ENCODE measurements around the gene SNRPB2.

Gene SNRPB2

DNA sequence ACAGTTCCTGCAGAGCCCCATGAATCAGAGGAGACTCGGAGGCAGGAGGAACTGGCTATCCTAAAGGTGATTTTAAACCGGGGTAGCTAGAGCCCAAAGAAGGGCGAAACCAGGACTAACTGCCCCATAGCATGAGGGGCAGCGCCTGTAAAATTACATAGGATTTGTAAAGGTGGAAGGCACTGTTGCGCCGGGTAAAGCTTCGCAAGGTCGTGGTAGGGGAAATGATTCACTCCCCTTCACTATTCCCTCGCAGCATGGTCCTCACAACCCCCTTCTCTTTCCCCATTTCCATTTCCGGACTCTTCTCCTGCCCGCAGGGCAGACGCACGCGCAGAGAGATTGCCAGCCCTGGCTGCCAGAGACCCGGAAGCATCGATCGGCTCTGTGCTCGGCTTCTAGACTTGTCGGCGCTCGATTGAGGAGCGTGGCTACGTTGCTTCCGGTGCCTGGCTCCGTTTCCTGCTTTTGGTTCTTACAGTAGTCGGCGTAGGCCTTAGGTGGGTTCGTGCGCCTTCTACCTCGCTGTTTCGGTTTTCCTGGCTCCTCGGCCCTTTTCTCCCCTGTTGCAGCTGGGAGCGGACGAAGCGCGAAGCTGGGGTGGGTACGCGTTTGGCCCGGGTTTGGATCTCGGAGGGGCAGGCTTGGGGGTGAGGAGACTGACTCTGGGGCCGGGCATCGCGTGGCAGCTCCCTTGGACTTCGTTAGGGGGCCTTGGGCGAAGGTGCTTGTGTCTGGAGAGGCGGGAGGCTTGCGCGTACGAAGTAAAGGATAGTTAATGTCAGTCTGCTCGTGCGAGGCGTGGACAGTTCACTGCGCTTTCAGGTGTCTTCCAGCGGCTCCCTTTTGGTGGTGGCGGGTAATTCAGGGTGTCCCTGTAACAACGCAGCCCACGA, at the start of gene SNRPB2:
TSS of gene SNRPB2 (plus strand) at position 462 of the 896 bp plus-strand sequence. CDS start 1,677 bp downstream, outside the sequence.
- peak; percentile 97 for DNase-seq (ENCODE audit: low read depth)

- DNase-seq (ENCODE audit: low read depth): no peak
Measured at GRCh38 chr20:16684416-16684815, 45.4 kb upstream of the SNRPB2 start.

DNA sequence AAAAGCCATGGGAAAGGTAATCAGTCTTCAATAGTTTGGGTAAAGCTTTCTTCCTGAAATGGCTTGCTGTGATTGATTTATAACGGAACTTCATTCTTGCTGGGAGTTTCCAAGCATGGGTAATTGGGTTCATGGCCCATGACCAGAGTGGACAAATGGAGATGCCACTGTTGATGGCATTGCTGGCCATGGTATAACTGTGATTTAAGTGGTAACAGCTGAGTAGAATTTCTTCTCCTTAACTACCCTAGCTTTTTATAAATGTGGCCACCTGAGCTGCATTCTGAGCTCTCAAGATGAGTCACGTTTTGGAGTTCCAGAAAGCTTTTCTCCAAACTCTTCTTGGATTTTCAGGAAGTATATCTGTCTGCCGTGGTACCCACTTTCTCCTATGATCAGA, 39.9 kb upstream of the SNRPB2 start:
- DNase-seq (ENCODE audit: low read depth): no peak

GRCh38 chr20:16691381-16691780, 38.4 kb upstream of the SNRPB2 start:
- no peak for DNase-seq (ENCODE audit: low read depth)

GRCh38 chr20:16692009-16692408, 37.8 kb upstream of the SNRPB2 start:
- no peak for DNase-seq (ENCODE audit: low read depth)

DNA sequence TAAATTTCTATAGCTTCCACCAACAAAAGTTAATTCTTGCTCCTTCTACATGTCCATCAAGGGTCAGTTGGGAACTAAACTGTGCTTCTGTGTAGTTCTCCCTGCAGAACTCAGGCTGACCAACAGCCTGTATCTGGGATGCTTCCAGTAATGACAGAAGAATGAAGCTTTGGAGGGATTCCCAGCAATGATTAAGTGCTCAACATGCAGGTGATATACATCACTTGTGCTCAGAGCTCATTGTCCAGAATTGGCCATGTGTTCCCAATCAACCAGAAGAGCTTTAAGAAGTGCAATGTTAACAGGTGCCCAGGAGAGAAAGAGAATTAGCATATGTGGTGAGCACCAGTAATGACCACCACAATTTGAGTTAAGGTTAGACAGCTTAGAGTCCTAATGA, 37.4 kb upstream of the SNRPB2 start:
- DNase-seq (ENCODE audit: low read depth): peak; percentile 8

GRCh38 chr20:16693278-16693677, 36.5 kb upstream of the SNRPB2 start:
- no peak for DNase-seq (ENCODE audit: low read depth)

DNA sequence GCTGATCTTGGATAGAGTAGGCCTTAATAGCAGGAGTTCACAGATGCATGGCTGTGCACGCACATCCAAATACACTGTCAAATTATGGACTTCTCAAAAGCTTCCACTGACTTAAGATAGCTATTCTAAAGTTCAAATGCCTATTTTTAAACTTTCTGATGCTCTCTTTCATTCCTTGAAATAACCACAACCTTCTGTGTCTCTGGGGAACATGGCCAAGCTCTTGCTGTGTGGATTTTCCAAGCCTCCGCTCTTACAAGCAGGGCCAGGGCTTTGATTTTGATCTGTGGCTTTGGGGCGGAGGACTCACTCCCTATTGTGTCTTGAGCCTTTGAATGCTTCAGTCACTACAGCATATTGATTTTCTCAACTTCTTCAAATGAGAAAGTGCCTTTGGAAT, 35.7 kb upstream of the SNRPB2 start:
- no peak for DNase-seq (ENCODE audit: low read depth)

GRCh38 chr20:16695628-16696027, 34.2 kb upstream of the SNRPB2 start:
- no peak for DNase-seq (ENCODE audit: low read depth)

- no peak for DNase-seq (ENCODE audit: low read depth)
Measured at GRCh38 chr20:16699293-16699692, 30.5 kb upstream of the SNRPB2 start.

DNA sequence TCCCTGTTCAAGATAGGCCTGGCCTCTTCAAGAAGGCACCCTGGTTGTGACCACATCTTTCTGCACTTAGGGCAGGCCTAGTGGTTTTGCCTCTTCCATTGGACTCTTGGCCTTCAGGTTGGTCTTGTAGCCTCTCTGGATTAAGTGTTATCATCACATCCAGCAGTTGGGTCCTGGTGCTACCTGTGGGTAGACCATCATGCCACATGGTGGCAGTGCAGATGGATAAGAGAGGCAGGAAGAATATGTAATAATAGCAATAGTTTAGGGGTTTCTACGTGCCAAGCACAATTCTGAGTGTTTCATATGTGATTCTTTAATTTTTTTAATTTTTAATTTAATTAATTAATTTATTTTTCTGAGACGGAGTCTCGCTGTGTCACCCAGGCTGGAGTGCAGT, 28.5 kb upstream of the SNRPB2 start:
- no peak for DNase-seq (ENCODE audit: low read depth)

- no peak for DNase-seq (ENCODE audit: low read depth)
Measured at GRCh38 chr20:16703570-16703969, 26.3 kb upstream of the SNRPB2 start.

GRCh38 chr20:16707674-16708073, 22.2 kb upstream of the SNRPB2 start:
- DNase-seq (ENCODE audit: low read depth): no peak

- no peak for DNase-seq (ENCODE audit: low read depth)
Measured at GRCh38 chr20:16708602-16709001, 21.2 kb upstream of the SNRPB2 start.

GRCh38 chr20:16709017-16709416, 20.8 kb upstream of the SNRPB2 start:
- DNase-seq (ENCODE audit: low read depth): no peak

DNA sequence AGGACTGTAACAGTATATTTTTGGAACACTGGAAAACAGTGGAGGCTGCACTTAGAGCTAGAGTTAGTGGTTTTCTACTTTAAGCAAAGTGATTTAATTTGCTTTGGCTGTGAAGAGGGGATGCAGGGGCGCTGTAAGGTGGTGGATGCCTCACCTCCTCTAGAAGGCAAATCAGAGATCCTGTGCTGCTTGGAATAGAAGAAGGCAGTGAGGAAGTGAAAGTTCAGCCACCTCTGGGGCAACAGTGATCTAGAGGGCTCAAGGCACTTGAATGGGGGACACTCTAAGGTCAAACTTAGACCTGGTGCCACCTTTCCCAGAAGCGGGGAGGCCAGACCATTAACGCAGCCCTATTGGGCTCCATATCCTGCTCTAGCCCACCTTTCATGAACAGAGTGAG, 19.0 kb upstream of the SNRPB2 start:
- DNase-seq (ENCODE audit: low read depth): no peak

GRCh38 chr20:16711661-16712258, 18.1 kb upstream of the SNRPB2 start:
- DNase-seq (ENCODE audit: low read depth): no peak

DNA sequence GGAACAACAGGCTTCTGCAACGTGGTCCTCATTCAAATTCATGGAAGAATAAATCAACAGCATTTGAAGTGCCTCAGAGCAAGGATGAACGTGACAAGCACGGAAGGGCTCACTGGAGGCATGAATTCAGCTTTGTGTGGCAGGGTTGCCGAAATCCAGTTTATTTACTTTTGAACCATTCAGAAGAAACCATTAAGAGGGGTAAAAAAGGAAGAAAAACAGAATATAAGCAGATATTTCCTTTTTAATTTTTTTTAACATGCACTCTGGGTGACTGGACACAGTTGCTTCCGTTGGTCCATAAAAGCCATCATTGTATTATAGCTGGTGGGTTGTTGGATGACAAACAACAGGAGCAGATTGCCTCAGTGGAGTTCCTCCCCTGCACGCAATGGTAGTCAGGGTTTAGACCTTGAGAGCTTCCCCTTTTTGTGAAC, 17.3 kb upstream of the SNRPB2 start:
- no peak for DNase-seq (ENCODE audit: low read depth)

DNA sequence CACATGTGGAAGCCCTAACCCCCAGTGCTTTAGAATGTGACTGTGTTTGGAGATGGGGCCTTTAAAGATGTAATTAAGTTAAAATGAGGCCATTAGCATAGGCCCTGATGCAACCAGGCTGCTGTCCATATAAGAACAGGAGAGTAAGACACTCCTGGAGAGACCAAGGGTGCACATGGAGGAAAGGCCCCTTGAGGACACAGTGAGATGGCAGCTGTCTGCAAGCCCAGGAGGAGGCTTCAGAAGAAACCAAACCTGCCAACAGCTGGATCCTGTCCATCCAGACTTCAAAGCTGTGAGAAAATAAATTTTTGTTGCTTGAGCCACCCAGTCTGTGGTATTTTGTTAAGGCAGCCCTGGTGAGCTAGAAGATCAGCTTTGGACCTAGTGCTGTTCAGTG, 16.8 kb upstream of the SNRPB2 start:
- DNase-seq (ENCODE audit: low read depth): no peak

GRCh38 chr20:16714242-16714641, 15.6 kb upstream of the SNRPB2 start:
- no peak for DNase-seq (ENCODE audit: low read depth)

- DNase-seq (ENCODE audit: low read depth): no peak
Measured at GRCh38 chr20:16714751-16715150, 15.1 kb upstream of the SNRPB2 start.

DNA sequence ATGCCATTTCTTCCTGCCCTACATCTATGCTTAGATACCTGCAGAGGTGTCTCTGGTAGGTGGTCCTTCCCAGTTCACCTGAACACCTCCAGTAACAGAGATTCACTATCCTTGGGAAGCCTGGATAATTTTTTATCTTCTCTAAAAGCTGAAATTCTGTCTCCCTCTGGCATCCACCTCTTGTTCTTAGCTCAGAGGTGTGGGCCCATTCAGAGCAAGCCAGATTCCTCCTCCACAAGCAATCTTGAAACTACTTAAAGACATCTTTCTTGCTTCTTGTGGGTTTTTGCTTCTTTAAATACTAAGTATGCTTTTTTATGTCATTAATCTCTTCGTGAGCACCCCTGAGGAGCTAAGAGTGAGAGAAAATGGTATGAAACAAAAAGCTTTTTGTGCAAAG, 10.4 kb upstream of the SNRPB2 start:
- no peak for DNase-seq (ENCODE audit: low read depth)

- DNase-seq (ENCODE audit: low read depth): no peak
Measured at GRCh38 chr20:16729080-16729479, 746 bp upstream of the SNRPB2 start.
